HEK293 (cell line): ENCODE measurements around the gene ATP5IF1.

Source experiments
- CTCF ChIA-PET: fragments of 350-600 bp; formaldehyde crosslinking; extraction: SDS; loops from one replicate; lab custom pipeline; 2021; ENCODE audit warnings: antibody characterized with exemption; lab: Yijun Ruan, JAX
- POLR2A ChIA-PET: fragments of 300-600 bp; formaldehyde crosslinking; extraction: SDS; loops from one replicate; lab custom pipeline; 2020; ENCODE audit warnings: antibody characterized with exemption, inconsistent platforms; lab: Yijun Ruan, JAX
- H3K27ac ChIP-seq: fragments of 200-500 bp; sonication (Bioruptor generic); 2 replicates; pipeline ENCODE4 v1.5.1; 2014; ENCODE audit warnings: low read depth, low read length, control low read depth, inconsistent platforms; ENCODE audit errors: extremely low read depth
- H3K36me3 ChIP-seq, 2 experiments: fragments of 200-500 bp in 1 of 2; sonication (Bioruptor generic) in 1 of 2; 1 replicate in 1 of 2; 2 replicates in 1 of 2; pipeline ENCODE4 v1.5.1; 2014 to 2017; ENCODE audit warnings: inconsistent platforms in 2 of 2, low read length in 2 of 2; ENCODE audit not compliant: control insufficient read depth in 2 of 2, insufficient read depth in 1 of 2
- H3K4me1 ChIP-seq: fragments of 200-500 bp; sonication (Bioruptor generic); 2 replicates; pipeline ENCODE4 v1.5.1; 2014; ENCODE audit warnings: mild to moderate bottlenecking, low read length, inconsistent platforms; ENCODE audit not compliant: control insufficient read depth, insufficient read depth
- H3K4me3 ChIP-seq: 2 replicates; pipeline ENCODE4 v1.5.1; 2011; ENCODE audit warnings: low read depth, mild to moderate bottlenecking, control low read depth, low read length, moderate library complexity
- H3K9me3 ChIP-seq: fragments of 200-500 bp; sonication (Bioruptor generic); 2 replicates; pipeline ENCODE4 v1.5.1; 2014; ENCODE audit warnings: low read depth, low read length, inconsistent platforms; ENCODE audit not compliant: control insufficient read depth, insufficient read depth
- GLI2 ChIP-seq: fragments of 450-650 bp; formaldehyde crosslinking; IDR thresholded peaks from 2 replicates; pipeline ENCODE4; 2017; ENCODE audit warnings: missing biosample characterization, missing genetic modification characterization, low read depth, borderline replicate concordance
- IKZF3 ChIP-seq: fragments of 450-650 bp; IDR thresholded peaks from 2 replicates; pipeline ENCODE4 v1.5.0; 2018; ENCODE audit warnings: missing biosample characterization, mild to moderate bottlenecking, missing genetic modification characterization, moderate library complexity
- PRDM1 ChIP-seq: fragments of 450-650 bp; formaldehyde crosslinking; IDR thresholded peaks from 2 replicates; pipeline ENCODE4; 2016; ENCODE audit warnings: missing biosample characterization, missing genetic modification characterization
- ZBTB17 ChIP-seq: fragments of 450-650 bp; formaldehyde crosslinking; IDR thresholded peaks from 2 replicates; pipeline ENCODE4 v1.5.1; 2016; ENCODE audit warnings: missing biosample characterization, missing genetic modification characterization
- ZFP3 ChIP-seq: fragments of 450-650 bp; formaldehyde crosslinking; IDR thresholded peaks from 2 replicates; pipeline ENCODE4 v1.5.1; 2016; ENCODE audit warnings: low read depth, missing biosample characterization, missing genetic modification characterization
- ZNF138 ChIP-seq: fragments of 450-650 bp; formaldehyde crosslinking; IDR thresholded peaks from 2 replicates; pipeline ENCODE4 v1.5.1; 2016; ENCODE audit warnings: missing biosample characterization, missing genetic modification characterization, borderline replicate concordance
- ZNF510 ChIP-seq: fragments of 450-650 bp; formaldehyde crosslinking; IDR thresholded peaks from 2 replicates; pipeline ENCODE4 v1.5.1; 2018; ENCODE audit warnings: mild to moderate bottlenecking, missing genetic modification characterization, missing biosample characterization; ENCODE audit not compliant: insufficient replicate concordance
- ZNF558 ChIP-seq: fragments of 450-650 bp; formaldehyde crosslinking; IDR thresholded peaks from 2 replicates; pipeline ENCODE4 v1.5.1; 2016; ENCODE audit warnings: missing biosample characterization, missing genetic modification characterization
- ZNF768 ChIP-seq: fragments of 450-650 bp; formaldehyde crosslinking; IDR thresholded peaks from 2 replicates; pipeline ENCODE4 v1.5.1; 2018; ENCODE audit warnings: missing biosample characterization, mild to moderate bottlenecking, missing genetic modification characterization
- TF ChIP-seq, protein P1 (sequence below): fragments of 450-650 bp; formaldehyde crosslinking; IDR thresholded peaks from 2 replicates; pipeline ENCODE4 v1.5.1; 2016; ENCODE audit warnings: missing biosample characterization, missing genetic modification characterization, borderline replicate concordance
- TF ChIP-seq, protein P2 (sequence below): fragments of 450-650 bp; formaldehyde crosslinking; IDR thresholded peaks from 2 replicates; pipeline ENCODE4 v1.5.1; 2016; ENCODE audit warnings: missing biosample characterization, missing genetic modification characterization

ATP5IF1 gene

DNA sequence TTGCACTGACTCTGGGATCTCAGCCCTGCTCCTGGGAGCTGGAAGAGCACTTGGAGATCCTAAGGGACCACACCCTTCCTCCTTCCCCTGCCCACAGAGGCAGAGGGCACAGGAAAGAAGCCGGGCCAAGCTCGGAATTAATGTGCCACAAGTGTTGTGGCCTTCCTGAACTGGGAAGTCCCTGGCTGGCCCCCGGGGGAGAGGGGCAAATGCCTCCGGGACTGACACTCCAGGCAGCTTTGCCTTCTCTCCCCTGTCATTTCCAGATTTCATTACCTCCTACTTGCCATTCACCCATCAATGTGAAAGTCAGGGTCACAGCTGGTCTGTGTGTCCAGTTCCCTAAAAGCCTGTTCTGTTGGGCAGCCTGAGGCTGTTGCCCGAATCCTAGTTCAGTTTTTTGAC, 45.1 kb downstream of the ATP5IF1 start (continued):
- TF ChIP-seq, protein P1, sequence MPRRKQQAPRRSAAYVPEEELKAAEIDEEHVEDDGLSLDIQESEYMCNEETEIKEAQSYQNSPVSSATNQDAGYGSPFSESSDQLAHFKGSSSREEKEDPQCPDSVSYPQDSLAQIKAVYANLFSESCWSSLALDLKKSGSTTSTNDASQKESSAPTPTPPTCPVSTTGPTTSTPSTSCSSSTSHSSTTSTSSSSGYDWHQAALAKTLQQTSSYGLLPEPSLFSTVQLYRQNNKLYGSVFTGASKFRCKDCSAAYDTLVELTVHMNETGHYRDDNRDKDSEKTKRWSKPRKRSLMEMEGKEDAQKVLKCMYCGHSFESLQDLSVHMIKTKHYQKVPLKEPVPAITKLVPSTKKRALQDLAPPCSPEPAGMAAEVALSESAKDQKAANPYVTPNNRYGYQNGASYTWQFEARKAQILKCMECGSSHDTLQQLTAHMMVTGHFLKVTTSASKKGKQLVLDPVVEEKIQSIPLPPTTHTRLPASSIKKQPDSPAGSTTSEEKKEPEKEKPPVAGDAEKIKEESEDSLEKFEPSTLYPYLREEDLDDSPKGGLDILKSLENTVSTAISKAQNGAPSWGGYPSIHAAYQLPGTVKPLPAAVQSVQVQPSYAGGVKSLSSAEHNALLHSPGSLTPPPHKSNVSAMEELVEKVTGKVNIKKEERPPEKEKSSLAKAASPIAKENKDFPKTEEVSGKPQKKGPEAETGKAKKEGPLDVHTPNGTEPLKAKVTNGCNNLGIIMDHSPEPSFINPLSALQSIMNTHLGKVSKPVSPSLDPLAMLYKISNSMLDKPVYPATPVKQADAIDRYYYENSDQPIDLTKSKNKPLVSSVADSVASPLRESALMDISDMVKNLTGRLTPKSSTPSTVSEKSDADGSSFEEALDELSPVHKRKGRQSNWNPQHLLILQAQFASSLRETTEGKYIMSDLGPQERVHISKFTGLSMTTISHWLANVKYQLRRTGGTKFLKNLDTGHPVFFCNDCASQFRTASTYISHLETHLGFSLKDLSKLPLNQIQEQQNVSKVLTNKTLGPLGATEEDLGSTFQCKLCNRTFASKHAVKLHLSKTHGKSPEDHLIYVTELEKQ (tag by site-specific recombination), result no peak
- no peak for TF ChIP-seq ZNF510 (tag by site-specific recombination)
- no peak for TF ChIP-seq ZFP3 (tag by site-specific recombination)
- no peak for TF ChIP-seq ZNF138 (tag by site-specific recombination)
- TF ChIP-seq ZNF558 (tag by site-specific recombination), result no peak

DNA sequence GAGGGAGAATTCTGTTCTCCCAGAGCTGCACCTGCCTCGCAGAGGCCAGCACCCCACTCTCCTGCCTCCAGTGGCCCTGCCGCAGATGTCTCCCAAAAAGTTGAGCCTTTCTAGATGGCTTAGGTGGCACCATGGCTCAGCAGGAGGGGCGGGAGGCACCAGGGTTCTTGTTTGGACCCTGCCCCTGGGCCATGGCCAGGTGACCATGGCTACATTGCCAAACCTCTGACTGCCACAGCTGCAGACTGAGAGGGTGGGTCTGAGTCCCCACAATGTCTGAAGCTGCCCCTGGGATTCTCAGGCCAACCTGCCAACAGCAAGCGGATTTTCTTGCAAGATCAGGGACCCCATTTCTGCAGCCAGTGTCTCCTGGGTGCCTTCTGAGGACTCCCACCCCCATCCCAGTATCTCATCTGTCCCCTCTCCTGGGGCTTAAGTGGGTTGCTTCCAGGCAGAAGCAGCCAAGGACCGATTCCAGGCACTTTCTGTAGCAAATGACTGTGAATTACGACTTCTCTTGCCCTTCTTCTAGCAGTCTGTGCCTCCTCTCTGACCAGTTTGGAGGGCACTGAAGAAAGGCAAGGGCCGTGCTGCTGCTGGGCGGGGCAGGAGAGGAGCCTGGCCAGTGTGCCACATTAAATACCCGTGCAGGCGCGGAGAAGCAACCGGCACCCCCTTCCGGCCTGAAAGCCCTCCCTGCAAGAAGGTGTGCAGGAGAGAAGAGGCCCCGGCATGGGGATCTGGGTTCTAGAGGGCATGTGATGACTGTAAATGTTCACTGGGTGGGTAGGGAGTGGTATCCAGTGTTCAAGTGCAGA, 45.9 kb downstream of the ATP5IF1 start:
- H3K9me3 ChIP-seq, result no peaks in the 10 kb centered on the region
- H3K27ac ChIP-seq, result no peak overlapping the region
- no peaks in the 10 kb centered on the region for H3K4me1 ChIP-seq
- TF ChIP-seq GLI2 (tag by site-specific recombination) (no peak), ZBTB17 (tag by site-specific recombination) (peak; percentile 65), IKZF3 (tag by site-specific recombination) (0 out of 2 replicates have a peak, but pooled peaks have one; percentile 7)
- TF ChIP-seq, protein P2, sequence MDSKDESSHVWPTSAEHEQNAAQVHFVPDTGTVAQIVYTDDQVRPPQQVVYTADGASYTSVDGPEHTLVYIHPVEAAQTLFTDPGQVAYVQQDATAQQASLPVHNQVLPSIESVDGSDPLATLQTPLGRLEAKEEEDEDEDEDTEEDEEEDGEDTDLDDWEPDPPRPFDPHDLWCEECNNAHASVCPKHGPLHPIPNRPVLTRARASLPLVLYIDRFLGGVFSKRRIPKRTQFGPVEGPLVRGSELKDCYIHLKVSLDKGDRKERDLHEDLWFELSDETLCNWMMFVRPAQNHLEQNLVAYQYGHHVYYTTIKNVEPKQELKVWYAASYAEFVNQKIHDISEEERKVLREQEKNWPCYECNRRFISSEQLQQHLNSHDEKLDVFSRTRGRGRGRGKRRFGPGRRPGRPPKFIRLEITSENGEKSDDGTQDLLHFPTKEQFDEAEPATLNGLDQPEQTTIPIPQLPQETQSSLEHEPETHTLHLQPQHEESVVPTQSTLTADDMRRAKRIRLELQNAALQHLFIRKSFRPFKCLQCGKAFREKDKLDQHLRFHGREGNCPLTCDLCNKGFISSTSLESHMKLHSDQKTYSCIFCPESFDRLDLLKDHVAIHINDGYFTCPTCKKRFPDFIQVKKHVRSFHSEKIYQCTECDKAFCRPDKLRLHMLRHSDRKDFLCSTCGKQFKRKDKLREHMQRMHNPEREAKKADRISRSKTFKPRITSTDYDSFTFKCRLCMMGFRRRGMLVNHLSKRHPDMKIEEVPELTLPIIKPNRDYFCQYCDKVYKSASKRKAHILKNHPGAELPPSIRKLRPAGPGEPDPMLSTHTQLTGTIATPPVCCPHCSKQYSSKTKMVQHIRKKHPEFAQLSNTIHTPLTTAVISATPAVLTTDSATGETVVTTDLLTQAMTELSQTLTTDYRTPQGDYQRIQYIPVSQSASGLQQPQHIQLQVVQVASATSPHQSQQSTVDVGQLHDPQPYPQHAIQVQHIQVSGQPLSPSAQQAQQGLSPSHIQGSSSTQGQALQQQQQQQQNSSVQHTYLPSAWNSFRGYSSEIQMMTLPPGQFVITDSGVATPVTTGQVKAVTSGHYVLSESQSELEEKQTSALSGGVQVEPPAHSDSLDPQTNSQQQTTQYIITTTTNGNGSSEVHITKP (tag by site-specific recombination), result peak; percentile 82
- POLR2A ChIA-PET, result no interaction called here
- no peak overlapping the region for H3K4me3 ChIP-seq
- H3K36me3 ChIP-seq, result peaks cover 15 to 63% of the 10 kb centered on the region in 2 experiments
- CTCF ChIA-PET, result no interaction called here

DNA sequence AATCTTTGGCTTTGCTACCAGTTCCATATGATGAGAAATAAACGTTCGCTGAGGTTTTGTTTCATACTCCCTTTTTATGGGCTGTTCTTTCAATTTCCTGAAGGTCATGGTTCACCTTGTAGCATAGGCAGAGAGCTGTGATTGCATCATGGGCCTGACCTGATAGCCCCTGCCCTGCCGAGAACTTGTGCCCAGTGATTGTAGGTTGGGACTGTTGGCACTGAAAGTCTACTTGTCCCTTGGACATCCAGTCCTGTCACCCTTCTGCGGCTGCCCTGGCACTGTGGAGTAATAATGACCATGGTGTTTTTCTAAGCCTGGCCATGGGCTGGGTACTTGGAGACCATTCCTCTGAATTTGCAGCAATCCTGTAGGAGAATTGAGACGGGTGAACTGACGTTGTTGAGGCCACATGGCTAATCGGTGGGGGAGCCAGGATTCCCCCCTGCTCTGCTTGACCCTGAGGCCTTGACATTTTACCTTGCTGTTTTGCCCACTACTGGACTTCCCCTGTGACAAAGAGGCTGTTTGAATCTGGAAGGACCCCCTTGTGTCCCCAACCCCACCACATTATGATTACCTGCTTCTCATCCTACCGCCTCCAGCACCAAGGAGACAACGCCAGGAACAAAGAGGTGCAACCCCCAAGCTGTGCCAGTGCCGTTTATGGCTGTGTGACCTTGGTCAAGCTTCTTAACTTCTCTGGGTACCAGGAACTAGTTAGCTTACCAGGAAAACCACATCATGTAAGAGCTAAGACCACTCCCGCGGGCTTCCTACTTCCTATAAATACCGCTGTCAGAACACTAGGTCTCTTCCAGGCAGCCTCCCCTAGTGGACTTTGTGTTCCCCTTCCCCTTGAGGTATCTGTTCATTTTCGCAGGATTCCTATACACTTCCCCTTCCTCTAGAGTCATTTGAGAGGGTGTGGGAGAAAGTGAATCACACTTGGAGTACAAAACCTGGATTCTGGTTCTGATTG, 46.8 kb downstream of the ATP5IF1 start:
- peaks cover 10 to 55% of the 10 kb centered on the region in 2 experiments for H3K36me3 ChIP-seq
- ChIA-PET POLR2A (no interaction called here), CTCF (interaction anchor here (0.7 kb wide), 1 partner anchor 35 kb away, joined by 3 read pairs; no protein-coding TSS in a partner anchor)
- TF ChIP-seq ZNF768 (tag by site-specific recombination), result peak; percentile 76; the same call in 1 of the 2 replicates
- no peak for TF ChIP-seq PRDM1
- H3K4me1 ChIP-seq, result no peaks in the 10 kb centered on the region
- H3K27ac ChIP-seq, result no peak overlapping the region
- no peaks in the 10 kb centered on the region for H3K9me3 ChIP-seq
- H3K4me3 ChIP-seq, result no peak overlapping the region
